Tibial nerve (tissue), 4 donors: ENCODE measurements around the gene MBD2.

Experiments
- EP300 ChIP-seq, 2 donors: sonication (generic); formaldehyde crosslinking; IDR thresholded peaks; one replicate each; pipeline ENCODE4 v1.6.1; 2017; ENCODE audit warnings: antibody characterized with exemption in 2 of 2, mild to moderate bottlenecking in 1 of 2
- POLR2A ChIP-seq, 2 donors: fragments of 450-650 bp; IDR thresholded peaks; one replicate each; pipeline ENCODE4 v1.6.1; 2017; ENCODE audit warnings: antibody characterized with exemption in 2 of 2, mild to moderate bottlenecking in 2 of 2, moderate library complexity in 2 of 2
- TF ChIP-seq, protein P1 (sequence below), 5 experiments: fragments of 200-600 bp in 3 of 5; fragments of 450-650 bp in 2 of 5; sonication (generic) in 3 of 5; IDR thresholded peaks; one replicate each; pipeline ENCODE4 v1.5.1; 2016 to 2019; ENCODE audit warnings: antibody characterized with exemption in 5 of 5, mild to moderate bottlenecking in 3 of 5, moderate library complexity in 2 of 5

- TF ChIP-seq, protein P1, sequence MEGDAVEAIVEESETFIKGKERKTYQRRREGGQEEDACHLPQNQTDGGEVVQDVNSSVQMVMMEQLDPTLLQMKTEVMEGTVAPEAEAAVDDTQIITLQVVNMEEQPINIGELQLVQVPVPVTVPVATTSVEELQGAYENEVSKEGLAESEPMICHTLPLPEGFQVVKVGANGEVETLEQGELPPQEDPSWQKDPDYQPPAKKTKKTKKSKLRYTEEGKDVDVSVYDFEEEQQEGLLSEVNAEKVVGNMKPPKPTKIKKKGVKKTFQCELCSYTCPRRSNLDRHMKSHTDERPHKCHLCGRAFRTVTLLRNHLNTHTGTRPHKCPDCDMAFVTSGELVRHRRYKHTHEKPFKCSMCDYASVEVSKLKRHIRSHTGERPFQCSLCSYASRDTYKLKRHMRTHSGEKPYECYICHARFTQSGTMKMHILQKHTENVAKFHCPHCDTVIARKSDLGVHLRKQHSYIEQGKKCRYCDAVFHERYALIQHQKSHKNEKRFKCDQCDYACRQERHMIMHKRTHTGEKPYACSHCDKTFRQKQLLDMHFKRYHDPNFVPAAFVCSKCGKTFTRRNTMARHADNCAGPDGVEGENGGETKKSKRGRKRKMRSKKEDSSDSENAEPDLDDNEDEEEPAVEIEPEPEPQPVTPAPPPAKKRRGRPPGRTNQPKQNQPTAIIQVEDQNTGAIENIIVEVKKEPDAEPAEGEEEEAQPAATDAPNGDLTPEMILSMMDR (IDR thresholded peaks at IDR 0.05) = no peak
- TF ChIP-seq POLR2A (IDR thresholded peaks at IDR 0.05) (no peak), EP300 (IDR thresholded peaks at IDR 0.05) (no peak)
Observed at GRCh38 chr18:54220406-54220805, 4.1 kb downstream of the MBD2 start.
